22Rv1 (cell line): ENCODE measurements around the gene TTC28.

Experiments
- CTCF ChIP-seq: fragments of 450-650 bp; IDR thresholded peaks from 2 replicates; pipeline ENCODE4 v1.5.1; 2017; ENCODE audit warnings: mild to moderate bottlenecking
- ZFX ChIP-seq: fragments of 450-650 bp; IDR thresholded peaks from 2 replicates; pipeline ENCODE4 v1.6.1; 2017; ENCODE audit warnings: antibody characterized with exemption, borderline replicate concordance

- TF ChIP-seq CTCF (no peak), ZFX (no peak)
Measured at GRCh38 chr22:28430466-28431025, 249.1 kb downstream of the TTC28 start.
